IPS-NIHi11 (cell line): ENCODE measurements around the gene ALDH3B1.
A peak's percentile ranks its signal among the peaks of the same experiment; 100 is the strongest.

ENCODE experiments used
- DNase-seq: peaks from one replicate; pipeline ENCODE4 v3.0.0; 2012; ENCODE audit warnings: mixed read lengths, low spot score

ALDH3B1 gene

DNA sequence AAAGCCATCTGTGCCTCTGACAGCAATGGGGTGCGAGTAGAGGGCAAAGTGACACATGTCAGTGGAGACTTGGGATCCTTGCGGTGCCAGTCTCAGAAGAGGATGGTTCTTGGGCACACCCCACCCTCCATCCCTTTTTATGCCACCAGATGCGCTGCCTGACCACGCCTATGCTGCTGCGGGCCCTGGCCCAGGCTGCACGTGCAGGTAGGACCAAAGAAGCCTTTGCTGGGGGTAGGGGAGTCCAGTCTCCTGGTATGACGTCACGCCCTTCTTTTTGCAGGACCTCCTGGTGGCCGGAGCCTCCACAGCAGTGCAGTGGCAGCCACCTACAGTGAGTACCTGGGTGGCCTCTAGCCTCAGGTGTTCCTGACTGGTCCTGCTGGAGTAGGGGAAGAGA, 21.9 kb downstream of the ALDH3B1 start:
- no peak for DNase-seq

DNA sequence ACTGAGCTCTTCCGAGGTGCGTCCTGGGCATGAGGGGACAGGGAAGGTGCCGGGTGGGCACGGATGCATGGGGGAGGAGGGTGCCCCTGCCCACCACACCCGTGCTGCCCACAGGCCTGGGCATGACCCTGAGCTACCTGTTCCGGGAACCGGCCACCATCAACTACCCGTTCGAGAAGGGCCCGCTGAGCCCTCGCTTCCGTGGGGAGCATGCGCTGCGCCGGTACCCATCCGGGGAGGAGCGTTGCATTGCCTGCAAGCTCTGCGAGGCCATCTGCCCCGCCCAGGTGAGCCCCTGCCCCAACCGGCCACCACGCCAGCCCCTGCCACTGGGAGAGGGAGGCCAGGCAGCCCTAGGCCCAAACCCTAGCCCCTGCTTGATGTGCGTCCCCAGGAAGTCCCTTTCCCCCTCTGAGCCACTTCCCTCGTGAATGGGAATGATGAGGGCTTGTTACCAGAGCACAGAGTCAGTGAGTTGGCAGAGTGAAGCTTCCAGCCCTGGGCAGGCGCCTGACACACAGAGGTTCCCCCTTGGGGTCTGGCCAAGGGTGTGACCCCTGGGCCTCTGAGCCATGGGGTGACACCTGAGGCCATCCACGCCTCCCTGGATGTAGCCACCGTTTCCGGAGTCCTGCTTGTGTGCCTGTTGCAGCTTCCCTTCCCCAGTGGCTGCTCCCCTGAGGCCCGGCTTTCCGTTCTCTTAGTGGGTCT, 23.0 kb downstream of the ALDH3B1 start:
- no peak for DNase-seq

DNA sequence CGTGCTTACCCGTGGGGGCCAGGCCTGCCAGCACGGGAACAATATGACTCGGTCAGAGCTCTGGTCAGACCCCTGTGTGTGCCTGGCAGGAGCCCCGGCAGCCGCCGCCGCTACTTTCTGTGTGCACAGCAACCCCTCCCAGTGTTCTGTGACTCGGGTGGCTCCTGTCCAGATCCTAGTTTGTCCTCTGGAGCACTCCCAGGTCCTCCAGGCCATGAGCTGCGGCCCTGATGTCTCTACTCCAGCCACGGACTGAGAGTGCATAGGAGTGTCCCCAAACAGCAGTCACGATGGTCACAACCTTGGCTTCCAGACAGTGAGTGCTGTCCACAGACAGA, 23.6 kb downstream of the ALDH3B1 start:
- no peak for DNase-seq

DNA sequence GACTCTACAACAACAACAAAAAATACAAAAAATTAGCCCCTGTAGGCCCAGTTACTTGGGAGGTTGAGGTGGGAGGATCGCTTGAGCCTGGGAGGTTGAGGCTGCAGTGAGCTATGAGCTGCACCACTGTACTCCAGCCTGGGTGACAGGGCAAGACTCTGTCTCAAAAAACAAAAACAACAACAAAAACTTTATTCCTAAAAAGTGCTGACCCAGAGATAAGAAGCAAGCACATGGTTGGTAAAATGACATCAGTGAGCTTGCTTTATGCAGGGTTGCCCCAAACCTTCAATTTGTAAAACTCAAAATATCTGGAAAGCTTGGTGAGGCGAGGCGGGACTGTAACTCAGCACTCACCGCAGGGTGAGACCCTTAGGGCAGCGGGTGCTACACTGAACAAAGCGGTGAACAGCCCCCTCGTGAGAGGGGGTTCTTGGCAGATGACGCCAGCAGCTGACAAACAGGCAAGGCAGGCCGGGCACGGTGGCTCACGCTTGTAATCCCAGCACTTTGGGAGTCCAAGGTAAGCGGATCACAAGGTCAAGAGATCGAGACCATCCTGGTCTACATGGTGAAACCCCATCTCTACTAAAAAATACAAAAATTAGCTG, 25.2 kb downstream of the ALDH3B1 start:
- no peak for DNase-seq

DNA sequence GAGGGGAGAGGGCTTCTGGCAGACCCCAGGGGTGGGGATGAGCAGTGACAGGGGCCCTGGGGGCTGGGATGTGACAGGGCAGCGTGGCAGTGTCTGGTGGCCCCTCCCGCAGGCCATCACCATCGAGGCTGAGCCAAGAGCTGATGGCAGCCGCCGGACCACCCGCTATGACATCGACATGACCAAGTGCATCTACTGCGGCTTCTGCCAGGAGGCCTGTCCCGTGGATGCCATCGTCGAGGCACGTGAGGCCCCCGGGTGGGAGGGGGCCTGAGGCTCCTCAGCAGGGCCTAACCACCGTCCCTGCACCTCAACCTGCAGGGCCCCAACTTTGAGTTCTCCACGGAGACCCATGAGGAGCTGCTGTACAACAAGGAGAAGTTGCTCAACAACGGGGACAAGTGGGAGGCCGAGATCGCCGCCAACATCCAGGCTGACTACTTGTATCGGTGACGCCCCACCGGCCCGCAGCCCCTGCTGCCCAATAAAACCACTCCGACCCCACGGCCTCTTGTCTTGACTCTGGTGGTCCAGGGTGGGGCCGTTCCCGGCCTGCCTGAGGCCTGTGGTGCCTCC, 26.1 kb downstream of the ALDH3B1 start:
- DNase-seq, result no peak

DNA sequence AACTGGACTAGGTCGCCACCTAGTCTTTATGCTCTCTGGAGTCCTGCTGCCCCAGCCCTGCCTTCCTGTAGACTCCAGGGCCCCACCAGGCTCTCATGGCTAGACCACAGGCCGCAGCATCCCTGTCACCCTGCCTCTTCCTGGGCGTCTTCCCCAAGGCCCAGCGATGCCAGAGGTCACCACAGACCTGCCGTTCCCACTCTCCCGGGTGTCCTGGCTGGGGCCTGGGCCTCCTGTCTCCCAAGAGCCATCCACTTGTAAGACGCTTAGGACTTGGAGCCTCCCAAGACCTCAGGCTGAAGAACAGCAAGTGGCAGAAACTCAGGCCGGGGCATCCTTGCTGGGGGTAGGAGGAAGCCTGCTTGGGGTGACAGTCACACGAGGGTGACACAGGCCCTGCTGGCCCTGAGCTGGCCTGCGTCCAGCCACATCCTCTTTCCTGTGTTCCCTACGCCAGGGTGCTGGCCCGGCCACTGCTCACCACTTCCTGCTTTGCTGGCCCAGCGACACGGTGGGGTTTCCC, 26.7 kb downstream of the ALDH3B1 start:
- no peak for DNase-seq

DNA sequence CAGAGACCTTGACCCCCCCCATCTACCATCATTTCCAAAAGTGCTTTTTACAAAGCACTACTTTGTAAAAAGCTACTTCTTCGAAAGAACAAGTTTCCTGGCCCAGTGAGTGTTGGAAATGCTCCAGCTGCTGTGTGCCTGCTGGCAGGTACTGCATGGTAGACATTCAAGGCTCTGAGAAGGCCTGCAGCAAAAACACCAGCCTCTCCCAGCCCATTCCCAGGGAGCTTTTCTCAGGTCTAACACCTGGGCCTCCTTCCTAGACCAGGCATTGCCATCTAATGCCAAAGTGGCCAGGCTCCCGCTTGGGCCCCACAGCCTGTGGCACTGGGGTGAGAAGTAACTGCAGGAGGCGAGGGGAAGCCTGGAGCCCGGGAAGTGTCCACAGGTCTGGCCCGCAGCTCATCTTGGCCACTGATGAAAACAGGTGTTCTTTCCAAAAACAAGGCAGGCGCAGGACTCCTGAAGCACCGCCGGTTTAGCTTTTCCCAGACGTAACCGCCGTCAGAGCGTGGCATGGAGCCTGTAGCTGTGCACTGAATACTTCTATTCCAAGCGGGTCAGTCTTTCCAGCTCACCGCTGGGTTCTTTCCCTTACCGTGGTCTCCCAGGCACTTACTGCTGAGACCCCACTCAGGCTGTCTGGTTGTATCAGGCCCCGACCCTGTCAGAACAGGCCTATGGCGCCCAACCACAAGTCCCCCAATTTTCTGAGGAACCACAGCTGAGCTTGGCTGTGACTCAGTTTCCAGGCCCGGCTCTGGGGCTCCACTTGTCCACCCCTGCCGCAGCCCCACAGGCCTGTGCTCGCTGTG, 27.5 kb downstream of the ALDH3B1 start:
- no peak for DNase-seq

DNA sequence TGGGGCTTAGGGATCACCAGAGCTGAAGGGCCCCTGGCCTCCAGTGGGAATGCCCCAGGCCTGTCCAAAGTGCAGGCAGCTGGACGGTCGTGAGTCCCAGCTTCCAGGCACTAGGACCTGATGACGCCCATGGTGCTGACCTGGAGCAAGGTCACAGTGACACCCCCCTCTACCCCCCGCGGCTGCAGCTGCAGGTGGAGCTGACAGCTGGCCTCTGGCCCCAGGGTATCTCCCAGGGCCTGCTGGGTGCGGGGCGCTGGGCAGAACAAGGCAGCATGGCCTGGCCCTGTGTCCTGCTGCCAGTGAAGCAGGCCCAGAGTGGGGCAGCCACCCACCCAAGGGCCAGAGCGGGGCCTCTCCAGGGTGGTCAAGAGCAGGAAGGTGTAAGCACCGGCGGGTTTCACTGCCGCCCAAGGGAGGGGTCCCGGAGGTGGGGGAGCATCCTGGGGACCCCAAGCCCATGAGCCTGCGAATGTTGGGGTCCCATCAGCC, 28.1 kb downstream of the ALDH3B1 start:
- DNase-seq, result no peak

DNA sequence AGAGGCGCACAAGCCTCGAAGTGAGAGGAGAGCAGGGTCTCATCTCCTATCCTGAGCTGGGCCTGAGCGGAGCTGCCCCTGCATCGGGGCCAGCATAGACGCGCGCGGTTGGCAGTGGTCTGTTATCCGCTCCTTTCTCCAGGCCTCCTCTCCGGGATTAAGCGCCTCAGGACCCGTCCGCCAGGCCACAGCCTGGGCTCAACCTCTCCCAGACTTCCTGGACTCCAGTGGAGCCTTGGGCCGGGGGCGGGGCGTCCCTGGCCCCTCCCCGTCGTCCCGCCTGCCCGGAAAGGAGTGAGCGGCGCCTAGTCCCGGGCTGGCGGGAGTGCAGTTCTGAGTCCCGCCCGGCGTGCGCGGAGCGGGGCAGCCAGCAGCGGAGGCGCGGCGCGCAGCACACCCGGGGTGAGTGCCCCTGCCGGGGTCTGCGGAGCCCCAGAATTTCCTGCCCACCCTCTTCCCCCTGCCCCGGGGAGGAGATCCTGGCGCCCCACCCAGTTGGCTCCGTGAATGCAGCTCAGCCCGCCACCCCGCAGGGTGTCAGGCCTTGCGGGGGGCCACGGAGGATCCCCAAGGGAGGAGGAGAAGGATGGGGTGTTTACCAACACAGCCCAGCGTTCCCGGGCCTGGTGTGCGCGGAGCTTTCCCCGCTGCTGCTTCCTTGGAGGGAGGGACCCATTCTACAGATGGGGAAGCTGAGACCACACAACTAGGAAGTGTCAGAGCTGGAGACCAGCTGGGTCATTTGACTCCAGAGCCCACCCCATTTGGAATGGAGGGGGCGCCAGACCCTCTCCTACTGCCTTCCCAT, 28.8 kb downstream of the ALDH3B1 start, which contains the start of gene TCIRG1:
TSS of gene TCIRG1 (plus strand) at position 308 of the 808 bp plus-strand sequence. CDS start 2,247 bp downstream, outside the sequence.
- DNase-seq, result peak; percentile 95

DNA sequence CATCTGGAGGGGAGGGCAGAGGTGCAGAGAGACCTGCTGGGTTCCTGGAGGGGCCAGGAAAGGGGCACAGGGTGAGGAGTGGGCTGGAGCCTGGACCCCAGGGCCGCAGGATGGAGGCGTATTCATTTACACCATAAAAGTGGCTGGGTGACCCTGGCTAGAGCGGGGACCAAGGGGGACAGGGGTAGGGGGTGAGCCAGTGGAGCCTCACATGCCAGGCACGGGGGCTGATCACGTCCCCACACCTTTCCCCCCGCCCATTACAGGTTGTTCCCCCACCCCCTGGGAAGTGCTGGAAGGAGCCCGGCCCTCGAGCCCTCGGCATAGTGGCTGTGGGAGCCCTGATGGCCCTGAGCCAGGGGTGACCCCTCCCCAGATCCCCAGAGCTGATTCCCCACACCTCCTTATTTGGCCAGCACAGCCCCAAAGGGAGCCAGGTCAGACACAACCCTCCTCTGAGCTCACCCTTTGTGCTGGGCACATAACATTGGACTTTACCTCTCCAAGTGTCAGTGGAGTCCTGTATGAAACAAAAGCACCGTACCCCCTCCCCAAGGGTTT, 29.5 kb downstream of the ALDH3B1 start:
- DNase-seq, result no peak

DNA sequence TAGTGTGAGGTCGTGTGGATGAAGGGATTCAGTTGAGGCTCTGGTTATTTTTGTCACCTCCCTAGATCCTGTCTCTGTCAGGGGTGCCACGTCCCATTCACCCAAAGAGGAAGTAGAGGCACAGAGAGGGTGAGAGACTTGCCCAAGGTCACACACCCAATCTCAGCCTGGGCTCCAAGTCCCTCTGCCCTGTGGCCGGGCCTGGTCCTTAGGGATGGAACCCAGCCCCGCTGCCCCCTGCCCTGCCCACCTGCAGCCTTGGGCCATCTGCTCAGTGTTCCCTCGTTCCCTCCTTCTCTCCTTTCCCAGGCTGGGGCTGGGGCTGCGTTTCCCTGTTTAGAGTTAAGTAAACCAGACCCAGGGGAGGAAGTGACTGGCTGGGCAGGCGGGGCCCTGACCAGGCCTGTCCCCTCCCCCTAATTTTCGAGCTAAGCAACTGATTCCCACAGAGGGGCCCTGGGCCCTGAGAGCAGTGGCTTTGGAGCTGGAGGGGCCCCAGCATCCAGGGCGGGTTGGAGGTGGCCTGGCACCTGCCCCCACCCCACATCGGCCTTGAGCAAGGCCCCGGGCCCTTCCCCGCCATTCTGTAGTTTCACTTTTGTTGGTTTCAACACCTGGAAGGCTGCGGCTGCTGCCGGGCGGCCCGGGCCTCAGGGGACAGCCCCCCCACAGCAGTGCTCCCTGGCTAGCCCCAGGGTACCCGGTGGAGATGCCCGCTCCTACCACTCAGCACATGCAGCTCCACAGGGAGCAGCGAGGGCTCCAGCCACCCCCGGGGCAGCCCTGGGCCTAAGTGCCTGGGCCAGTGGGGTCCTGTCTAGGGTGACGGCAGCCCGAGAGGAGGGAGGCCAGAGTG, 30.2 kb downstream of the ALDH3B1 start:
- DNase-seq, result peak; percentile 77

DNA sequence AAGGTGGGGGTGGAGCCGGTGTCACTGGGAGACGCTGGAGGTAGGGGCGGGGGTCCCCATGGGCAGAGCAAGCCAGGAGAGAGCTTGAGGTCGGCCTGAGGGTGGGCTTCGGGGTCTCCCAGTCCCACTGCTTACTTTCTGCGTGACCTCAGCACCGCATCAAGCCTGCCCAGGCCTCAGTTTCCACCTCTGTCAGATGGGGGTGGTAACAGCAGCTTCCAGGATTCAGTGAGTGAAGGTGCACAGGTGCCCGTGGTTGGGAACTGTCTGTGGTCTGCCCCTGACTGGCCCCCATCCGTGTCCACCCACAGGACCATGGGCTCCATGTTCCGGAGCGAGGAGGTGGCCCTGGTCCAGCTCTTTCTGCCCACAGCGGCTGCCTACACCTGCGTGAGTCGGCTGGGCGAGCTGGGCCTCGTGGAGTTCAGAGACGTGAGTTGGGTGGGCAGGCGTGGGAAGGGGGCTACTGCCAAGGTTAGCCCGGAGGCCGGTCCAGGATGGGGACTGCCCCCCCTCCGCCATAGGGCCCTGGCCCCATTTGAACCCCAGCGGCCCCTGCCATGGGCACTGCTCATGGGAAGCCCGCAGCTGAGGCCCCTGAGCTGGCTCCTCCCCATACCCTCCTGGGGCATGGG, 30.9 kb downstream of the ALDH3B1 start:
- no peak for DNase-seq

DNA sequence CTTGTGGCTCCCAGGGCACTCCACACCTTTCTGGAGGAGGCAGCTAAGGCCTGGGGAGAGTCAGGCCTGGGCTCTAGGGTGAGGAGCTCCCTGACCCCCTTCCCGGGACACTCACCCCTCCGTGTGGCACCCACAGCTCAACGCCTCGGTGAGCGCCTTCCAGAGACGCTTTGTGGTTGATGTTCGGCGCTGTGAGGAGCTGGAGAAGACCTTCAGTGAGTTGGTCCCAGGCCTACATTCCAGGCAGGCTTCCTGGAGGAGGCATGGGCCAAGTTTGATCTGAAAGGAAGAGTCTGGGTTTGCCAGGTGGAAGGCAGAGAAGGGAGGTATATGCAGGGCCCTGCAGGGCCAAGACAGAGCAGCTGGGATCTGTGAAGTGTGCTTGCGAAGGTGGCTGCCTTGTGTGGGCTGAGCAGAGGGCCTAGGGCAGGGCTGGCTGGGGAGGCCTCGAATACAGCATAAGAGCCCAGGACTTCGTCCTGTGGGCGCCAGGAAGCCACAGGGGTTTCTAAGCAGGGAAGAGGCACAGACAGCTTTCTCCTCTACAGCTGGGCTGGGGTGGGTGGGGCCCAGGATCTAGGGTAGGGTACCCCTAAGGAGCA, 31.6 kb downstream of the ALDH3B1 start:
- DNase-seq, result no peak

DNA sequence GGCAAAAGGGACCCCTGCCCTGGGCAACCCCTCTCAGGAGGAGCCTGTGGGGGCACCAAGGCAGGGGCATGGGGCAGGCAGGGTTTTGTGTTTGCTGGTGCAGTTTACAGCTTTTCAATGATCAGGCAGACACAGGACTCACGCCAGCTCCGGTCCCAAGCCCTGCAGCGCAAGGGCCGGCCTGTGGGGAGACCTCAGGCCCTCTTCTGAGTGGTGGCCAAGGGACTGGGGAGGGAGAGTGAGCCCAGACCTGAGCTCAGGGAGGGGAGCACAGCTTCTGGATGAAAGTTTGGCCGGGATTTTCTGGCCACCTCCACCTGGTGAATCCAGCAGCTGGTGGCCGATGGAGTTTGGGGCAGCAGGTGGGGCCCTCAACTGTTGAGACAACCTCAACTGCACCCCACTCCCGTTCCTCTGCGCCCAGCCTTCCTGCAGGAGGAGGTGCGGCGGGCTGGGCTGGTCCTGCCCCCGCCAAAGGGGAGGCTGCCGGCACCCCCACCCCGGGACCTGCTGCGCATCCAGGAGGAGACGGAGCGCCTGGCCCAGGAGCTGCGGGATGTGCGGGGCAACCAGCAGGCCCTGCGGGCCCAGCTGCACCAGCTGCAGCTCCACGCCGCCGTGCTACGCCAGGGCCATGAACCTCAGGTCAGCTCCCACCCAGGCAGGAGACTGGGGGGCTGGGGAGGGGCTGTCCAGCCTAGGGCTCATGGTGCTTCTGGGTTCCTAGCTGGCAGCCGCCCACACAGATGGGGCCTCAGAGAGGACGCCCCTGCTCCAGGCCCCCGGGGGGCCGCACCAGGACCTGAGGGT, 32.3 kb downstream of the ALDH3B1 start:
- DNase-seq, result no peak

DNA sequence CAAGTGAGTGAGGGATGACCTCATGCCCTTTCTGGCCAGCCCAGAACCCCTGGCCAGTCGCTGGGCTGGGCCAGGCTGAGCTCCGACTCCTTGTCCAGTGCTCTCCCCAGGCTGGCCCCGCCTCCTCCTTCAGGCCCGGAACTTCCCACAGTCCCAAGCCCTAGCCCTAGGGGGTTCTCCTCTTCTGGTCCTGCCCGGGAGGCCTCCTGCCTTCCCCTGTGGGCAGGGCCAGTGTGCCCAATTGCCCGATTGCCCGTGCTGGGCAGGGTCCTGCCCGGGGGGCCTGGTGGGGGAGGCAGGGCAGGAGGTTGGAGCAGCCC, 32.9 kb downstream of the ALDH3B1 start:
- no peak for DNase-seq

DNA sequence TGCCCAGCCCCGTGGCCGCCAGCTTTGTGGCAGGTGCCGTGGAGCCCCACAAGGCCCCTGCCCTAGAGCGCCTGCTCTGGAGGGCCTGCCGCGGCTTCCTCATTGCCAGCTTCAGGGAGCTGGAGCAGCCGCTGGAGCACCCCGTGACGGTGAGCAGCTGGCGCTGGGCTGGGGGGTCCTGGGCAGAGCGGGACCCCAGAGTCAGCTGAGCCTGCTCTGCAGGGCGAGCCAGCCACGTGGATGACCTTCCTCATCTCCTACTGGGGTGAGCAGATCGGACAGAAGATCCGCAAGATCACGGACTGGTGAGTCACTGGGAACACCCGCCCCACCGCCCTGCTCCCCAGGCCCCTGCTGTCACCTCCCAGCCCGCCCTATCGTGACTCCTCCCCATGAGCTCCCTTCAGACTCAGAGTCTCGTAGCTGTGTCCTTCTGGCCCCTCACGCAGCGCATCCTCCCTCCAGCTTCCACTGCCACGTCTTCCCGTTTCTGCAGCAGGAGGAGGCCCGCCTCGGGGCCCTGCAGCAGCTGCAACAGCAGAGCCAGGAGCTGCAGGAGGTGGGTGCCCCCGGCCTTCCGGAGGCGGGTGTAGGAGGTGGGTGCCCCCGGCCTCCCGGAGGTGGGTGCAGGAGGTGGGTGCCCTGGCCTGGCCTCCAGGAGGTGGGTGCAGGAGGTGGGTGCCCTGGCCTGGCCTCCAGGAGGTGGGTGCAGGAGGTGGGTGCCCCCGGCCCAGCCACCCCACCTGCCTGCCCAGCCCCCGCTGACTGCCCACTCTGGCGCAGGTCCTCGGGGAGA, 33.4 kb downstream of the ALDH3B1 start:
- no peak for DNase-seq

DNA sequence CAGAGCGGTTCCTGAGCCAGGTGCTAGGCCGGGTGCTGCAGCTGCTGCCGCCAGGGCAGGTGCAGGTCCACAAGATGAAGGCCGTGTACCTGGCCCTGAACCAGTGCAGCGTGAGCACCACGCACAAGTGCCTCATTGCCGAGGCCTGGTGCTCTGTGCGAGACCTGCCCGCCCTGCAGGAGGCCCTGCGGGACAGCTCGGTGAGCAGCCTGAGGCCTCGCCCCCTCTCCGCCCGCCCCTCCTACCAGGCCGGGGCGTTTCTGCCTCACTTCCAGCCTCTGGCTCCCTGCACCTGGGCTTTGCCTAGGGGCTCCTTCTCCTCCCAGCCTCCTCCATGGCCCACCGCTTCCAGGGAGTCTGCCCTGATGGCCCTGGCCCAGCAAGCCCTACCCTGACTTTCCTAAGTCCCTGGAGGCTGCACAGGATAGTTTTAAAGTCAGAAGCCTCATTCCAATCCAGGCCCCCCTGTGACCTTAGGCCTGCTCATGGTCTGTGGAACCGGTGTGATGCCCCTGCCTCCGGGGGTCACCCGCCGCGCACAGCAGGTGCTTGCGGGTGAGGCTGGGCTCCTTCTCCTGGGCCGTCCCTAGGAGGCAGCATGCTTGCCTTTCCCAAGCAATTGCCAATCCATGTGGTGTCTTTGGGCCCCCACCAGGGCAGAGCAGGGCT, 34.2 kb downstream of the ALDH3B1 start:
- DNase-seq, result peak; percentile 62
